SU-DHL-6 (cell line): Measurements from ENCODE around the gene TMEM141.
"Not testable (repeated sequence)": the region's sequence is repeated elsewhere in the genome, so short reads cannot be mapped to it uniquely, and the experiment has no call there.

Experiments used
- EZH2phosphoT487 ChIP-seq: fragments of 200-600 bp; sonication (generic), shearing (Covaris generic); conservative IDR thresholded peaks from 2 replicates; pipeline ENCODE4 v1.6.1; 2018; ENCODE audit warnings: mild to moderate bottlenecking, antibody characterized with exemption, low read length, moderate library complexity, mixed read lengths
- TF ChIP-seq, protein P1 (sequence below): fragments of 200-600 bp; sonication (generic); IDR thresholded peaks from one replicate; pipeline ENCODE4 v1.5.1; 2017; ENCODE audit warnings: antibody characterized with exemption, mild to moderate bottlenecking, low read length, moderate library complexity; ENCODE audit not compliant: insufficient read depth, poor library complexity, severe bottlenecking

DNA sequence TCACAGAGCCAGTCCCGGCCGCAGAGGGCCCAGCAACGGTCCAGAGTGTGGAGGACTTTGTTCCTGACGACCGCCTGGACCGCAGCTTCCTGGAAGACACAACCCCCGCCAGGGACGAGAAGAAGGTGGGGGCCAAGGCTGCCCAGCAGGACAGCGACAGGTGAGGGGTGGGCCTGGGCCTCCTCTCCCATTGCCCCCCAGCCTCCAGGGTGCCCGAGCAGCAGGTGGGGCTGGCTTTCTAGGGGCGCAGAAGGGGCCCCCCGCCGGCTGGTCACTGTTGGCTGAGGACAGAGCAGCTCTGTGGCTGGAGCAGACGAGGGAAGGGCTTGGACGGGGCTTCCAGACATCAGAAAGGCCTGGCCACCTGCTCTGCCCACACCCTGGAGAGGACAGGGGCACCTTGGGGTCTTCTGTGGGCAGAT, 46.7 kb downstream of the TMEM141 start:
- TF ChIP-seq, protein P1, sequence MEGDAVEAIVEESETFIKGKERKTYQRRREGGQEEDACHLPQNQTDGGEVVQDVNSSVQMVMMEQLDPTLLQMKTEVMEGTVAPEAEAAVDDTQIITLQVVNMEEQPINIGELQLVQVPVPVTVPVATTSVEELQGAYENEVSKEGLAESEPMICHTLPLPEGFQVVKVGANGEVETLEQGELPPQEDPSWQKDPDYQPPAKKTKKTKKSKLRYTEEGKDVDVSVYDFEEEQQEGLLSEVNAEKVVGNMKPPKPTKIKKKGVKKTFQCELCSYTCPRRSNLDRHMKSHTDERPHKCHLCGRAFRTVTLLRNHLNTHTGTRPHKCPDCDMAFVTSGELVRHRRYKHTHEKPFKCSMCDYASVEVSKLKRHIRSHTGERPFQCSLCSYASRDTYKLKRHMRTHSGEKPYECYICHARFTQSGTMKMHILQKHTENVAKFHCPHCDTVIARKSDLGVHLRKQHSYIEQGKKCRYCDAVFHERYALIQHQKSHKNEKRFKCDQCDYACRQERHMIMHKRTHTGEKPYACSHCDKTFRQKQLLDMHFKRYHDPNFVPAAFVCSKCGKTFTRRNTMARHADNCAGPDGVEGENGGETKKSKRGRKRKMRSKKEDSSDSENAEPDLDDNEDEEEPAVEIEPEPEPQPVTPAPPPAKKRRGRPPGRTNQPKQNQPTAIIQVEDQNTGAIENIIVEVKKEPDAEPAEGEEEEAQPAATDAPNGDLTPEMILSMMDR: not testable (repeated sequence)
- not testable (repeated sequence) for TF ChIP-seq EZH2phosphoT487
